Activated naive CD8-positive, alpha-beta T cell (primary cell): ENCODE results near the gene BCL11A.

Source experiments
- H3K27ac Mint-ChIP-seq: one replicate; pipeline ENCODE4 v1.8.0; 2021; ENCODE audit warnings: mixed read lengths
- H3K27me3 Mint-ChIP-seq: one replicate; pipeline ENCODE4 v1.8.0; 2021; ENCODE audit warnings: mixed read lengths
- H3K36me3 Mint-ChIP-seq: one replicate; pipeline ENCODE4 v1.8.0; 2021; ENCODE audit warnings: mixed read lengths
- H3K4me1 Mint-ChIP-seq: one replicate; pipeline ENCODE4 v1.8.0; 2021; ENCODE audit warnings: low read depth, mixed read lengths
- H3K4me3 Mint-ChIP-seq: one replicate; pipeline ENCODE4 v1.8.0; 2021; ENCODE audit warnings: mild to moderate bottlenecking, mixed read lengths
- H3K9me3 Mint-ChIP-seq: one replicate; pipeline ENCODE4 v1.8.0; 2021; ENCODE audit warnings: low read depth, mixed read lengths

Gene BCL11A

DNA sequence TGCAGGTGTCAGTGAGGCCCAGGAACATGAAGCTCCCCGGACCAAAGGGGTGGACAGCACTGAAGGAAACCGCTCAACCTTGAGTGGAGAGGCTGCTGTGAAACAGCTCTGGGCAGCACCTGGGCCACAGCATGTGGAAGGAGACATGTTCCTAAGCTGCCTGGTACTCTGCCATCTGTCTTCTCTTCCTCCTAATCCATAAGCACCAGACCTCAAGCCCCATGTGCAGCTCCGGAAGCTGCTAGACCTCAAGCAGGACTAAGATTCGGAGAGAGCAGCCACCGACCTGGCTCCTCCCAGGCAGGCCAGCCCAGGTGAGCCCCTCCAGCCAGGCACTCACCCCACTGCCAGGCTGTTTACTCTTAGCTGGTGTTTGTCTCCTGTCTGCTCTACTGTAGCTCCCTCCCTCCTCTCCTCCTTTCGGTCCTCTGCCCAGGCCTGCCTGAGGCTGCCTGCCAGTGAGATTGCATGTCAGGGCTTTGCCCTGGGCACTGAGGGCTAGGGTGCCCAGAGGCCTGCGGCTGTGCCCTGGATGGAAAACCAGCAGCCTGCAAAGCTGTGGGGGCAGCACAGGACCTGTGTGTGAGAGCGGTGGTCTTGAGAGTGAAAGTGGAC is 53.7 kb downstream of the BCL11A start:
- no peak overlapping the region for H3K27ac Mint-ChIP-seq
- H3K36me3 Mint-ChIP-seq: no peaks in the 10 kb centered on the region
- H3K27me3 Mint-ChIP-seq: no peaks in the 10 kb centered on the region
- no peak overlapping the region for H3K4me3 Mint-ChIP-seq
- no peaks in the 10 kb centered on the region for H3K9me3 Mint-ChIP-seq
- H3K4me1 Mint-ChIP-seq: no peaks in the 10 kb centered on the region

- no peaks in the 10 kb centered on the region for H3K4me1 Mint-ChIP-seq
- H3K36me3 Mint-ChIP-seq: no peaks in the 10 kb centered on the region
- no peaks in the 10 kb centered on the region for H3K9me3 Mint-ChIP-seq
- H3K4me3 Mint-ChIP-seq: no peak overlapping the region
- H3K27ac Mint-ChIP-seq: no peak overlapping the region
- no peaks in the 10 kb centered on the region for H3K27me3 Mint-ChIP-seq
Observed at GRCh38 chr2:60498816-60499429, 54.5 kb downstream of the BCL11A start.

GRCh38 chr2:60498127-60498815 is 55.2 kb downstream of the BCL11A start:
- Mint-ChIP-seq H3K9me3 (no peaks in the 10 kb centered on the region), H3K4me3 (no peak overlapping the region), H3K4me1 (no peaks in the 10 kb centered on the region), H3K27me3 (no peaks in the 10 kb centered on the region), H3K27ac (no peak overlapping the region), H3K36me3 (no peaks in the 10 kb centered on the region)

GRCh38 chr2:60497500-60497899 is 56.0 kb downstream of the BCL11A start:
- Mint-ChIP-seq H3K4me1 (no peaks in the 10 kb centered on the region), H3K27me3 (no peaks in the 10 kb centered on the region), H3K4me3 (no peak overlapping the region), H3K27ac (no peak overlapping the region), H3K36me3 (no peaks in the 10 kb centered on the region), H3K9me3 (no peaks in the 10 kb centered on the region)

- H3K4me1 Mint-ChIP-seq: no peaks in the 10 kb centered on the region
- no peaks in the 10 kb centered on the region for H3K9me3 Mint-ChIP-seq
- H3K27ac Mint-ChIP-seq: no peak overlapping the region
- H3K36me3 Mint-ChIP-seq: no peaks in the 10 kb centered on the region
- no peaks in the 10 kb centered on the region for H3K27me3 Mint-ChIP-seq
- no peak overlapping the region for H3K4me3 Mint-ChIP-seq
Observed at GRCh38 chr2:60496956-60497355, 56.5 kb downstream of the BCL11A start.

GRCh38 chr2:60496475-60496874 is 57.0 kb downstream of the BCL11A start:
- Mint-ChIP-seq H3K4me3 (no peak overlapping the region), H3K9me3 (no peaks in the 10 kb centered on the region), H3K36me3 (no peaks in the 10 kb centered on the region), H3K4me1 (no peaks in the 10 kb centered on the region), H3K27me3 (no peaks in the 10 kb centered on the region), H3K27ac (no peak overlapping the region)

DNA sequence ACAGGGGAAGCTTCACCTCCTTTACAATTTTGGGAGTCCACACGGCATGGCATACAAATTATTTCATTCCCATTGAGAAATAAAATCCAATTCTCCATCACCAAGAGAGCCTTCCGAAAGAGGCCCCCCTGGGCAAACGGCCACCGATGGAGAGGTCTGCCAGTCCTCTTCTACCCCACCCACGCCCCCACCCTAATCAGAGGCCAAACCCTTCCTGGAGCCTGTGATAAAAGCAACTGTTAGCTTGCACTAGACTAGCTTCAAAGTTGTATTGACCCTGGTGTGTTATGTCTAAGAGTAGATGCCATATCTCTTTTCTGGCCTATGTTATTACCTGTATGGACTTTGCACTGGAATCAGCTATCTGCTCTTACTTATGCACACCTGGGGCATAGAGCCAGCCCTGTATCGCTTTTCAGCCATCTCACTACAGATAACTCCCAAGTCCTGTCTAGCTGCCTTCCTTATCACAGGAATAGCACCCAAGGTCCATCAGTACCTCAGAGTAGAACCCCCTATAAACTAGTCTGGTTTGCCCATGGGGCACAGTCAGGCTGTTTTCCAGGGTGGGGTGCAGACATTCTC is 58.3 kb downstream of the BCL11A start:
- Mint-ChIP-seq H3K36me3 (no peaks in the 10 kb centered on the region), H3K27ac (no peak overlapping the region), H3K4me3 (no peak overlapping the region), H3K4me1 (no peaks in the 10 kb centered on the region), H3K27me3 (no peaks in the 10 kb centered on the region), H3K9me3 (no peaks in the 10 kb centered on the region)

DNA sequence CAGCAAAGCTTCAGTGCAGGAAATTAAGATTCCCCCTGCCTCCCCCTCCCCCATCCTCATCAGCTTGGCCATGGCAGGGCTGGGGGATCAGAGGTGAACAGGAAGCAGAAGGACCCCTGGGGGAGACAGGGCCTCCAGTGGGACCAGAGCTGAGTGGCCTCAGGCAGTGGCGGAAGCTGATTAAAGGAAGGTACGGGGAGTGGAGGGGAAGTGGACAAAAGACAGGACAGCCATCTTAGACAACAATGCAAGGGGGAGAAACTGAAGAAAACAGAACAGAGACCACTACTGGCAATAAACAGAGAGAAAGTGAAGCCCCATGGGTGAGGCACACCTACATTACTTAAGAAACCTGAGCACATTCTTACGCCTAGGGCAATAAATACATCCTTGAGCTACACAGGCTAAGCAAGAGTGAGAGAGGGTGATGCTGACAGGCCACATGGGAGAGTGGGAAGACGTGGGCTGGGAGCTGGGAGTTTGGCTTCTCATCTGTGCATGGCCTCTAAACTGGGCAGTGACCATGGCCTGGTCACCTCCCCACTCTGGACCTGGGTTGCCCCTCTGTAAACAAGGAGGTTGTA is 59.6 kb downstream of the BCL11A start:
- Mint-ChIP-seq H3K36me3 (no peaks in the 10 kb centered on the region), H3K4me1 (no peaks in the 10 kb centered on the region), H3K9me3 (no peaks in the 10 kb centered on the region), H3K4me3 (no peak overlapping the region), H3K27me3 (no peaks in the 10 kb centered on the region), H3K27ac (no peak overlapping the region)

GRCh38 chr2:60492548-60492947 is 60.9 kb downstream of the BCL11A start:
- no peak overlapping the region for H3K27ac Mint-ChIP-seq
- no peak overlapping the region for H3K4me3 Mint-ChIP-seq
- H3K36me3 Mint-ChIP-seq: no peaks in the 10 kb centered on the region
- H3K27me3 Mint-ChIP-seq: peaks cover 1% of the 10 kb centered on the region
- no peaks in the 10 kb centered on the region for H3K9me3 Mint-ChIP-seq
- no peaks in the 10 kb centered on the region for H3K4me1 Mint-ChIP-seq

- Mint-ChIP-seq H3K9me3 (no peaks in the 10 kb centered on the region), H3K36me3 (no peaks in the 10 kb centered on the region), H3K4me3 (no peak overlapping the region), H3K27ac (no peak overlapping the region), H3K27me3 (peaks cover 1% of the 10 kb centered on the region), H3K4me1 (no peaks in the 10 kb centered on the region)
Observed at GRCh38 chr2:60490848-60491247, 62.6 kb downstream of the BCL11A start.

DNA sequence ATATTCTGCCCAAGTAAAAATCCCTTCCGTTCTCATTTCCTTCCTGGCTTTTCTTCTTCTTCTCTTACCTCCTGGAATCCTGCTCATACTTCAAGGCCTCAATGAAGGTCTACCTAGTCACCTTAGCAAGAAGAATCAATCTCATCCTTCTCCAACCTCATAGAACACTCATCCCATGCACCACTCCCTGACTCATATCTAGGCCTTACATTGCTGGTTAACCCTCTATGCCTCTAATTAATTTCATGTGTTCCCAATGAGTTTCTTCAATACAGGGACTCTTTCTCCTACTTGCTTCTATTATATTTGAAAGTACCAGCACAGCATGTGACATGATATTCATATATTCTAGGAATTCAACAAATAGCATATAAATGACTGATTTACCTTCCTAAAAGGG is 63.0 kb downstream of the BCL11A start:
- Mint-ChIP-seq H3K4me3 (no peak overlapping the region), H3K9me3 (no peaks in the 10 kb centered on the region), H3K4me1 (no peaks in the 10 kb centered on the region), H3K27me3 (peaks cover 1% of the 10 kb centered on the region), H3K27ac (no peak overlapping the region), H3K36me3 (no peaks in the 10 kb centered on the region)

DNA sequence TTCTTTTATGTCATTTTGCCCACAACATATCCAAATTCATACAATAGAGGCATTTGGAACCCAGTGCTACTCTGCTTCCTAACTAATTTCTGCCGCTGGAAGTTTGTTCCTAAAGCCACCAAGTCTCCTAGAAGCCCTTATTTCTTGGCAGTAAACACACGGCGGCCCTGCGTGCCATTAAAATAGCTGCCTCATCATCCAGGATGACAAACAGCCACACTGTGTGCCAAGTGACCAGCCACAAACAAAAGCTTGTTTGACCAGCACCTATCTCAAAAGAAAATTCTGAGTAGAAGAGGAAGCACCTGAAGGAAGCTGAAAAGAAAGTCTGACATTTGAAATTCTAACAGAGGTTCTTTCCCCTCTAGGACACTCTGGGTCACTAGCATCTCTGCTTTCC is 64.2 kb downstream of the BCL11A start:
- Mint-ChIP-seq H3K9me3 (no peaks in the 10 kb centered on the region), H3K36me3 (no peaks in the 10 kb centered on the region), H3K27me3 (peaks cover 1% of the 10 kb centered on the region), H3K4me3 (no peak overlapping the region), H3K4me1 (no peaks in the 10 kb centered on the region), H3K27ac (no peak overlapping the region)

GRCh38 chr2:60488291-60488690 is 65.2 kb downstream of the BCL11A start:
- H3K36me3 Mint-ChIP-seq: no peaks in the 10 kb centered on the region
- peaks cover 2% of the 10 kb centered on the region for H3K4me1 Mint-ChIP-seq
- peaks cover 3% of the 10 kb centered on the region for H3K27me3 Mint-ChIP-seq
- H3K4me3 Mint-ChIP-seq: no peak overlapping the region
- H3K27ac Mint-ChIP-seq: no peak overlapping the region
- H3K9me3 Mint-ChIP-seq: no peaks in the 10 kb centered on the region

- Mint-ChIP-seq H3K9me3 (no peaks in the 10 kb centered on the region), H3K4me1 (peaks cover 2% of the 10 kb centered on the region), H3K36me3 (no peaks in the 10 kb centered on the region), H3K4me3 (no peak overlapping the region), H3K27ac (no peak overlapping the region), H3K27me3 (peaks cover 3% of the 10 kb centered on the region)
Observed at GRCh38 chr2:60487174-60487573, 66.3 kb downstream of the BCL11A start.

DNA sequence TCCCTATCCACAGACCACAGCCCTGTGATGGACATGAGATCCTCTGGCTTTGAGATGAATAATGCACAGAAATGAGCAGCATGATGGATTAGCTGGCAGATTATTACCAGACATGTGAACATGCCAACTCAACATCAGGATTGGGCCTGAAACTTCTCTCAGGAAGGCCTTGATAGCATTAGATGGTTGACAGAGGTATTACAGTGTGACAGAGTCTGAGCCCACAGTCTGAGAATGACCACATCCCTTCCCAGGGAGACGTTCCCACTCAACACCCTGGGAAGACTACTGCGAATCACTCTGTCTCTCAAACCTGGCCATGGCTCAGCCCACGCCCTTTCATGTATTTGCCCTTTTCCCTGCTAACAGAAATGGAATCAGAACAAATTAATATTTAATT is 66.9 kb downstream of the BCL11A start:
- H3K27ac Mint-ChIP-seq: no peak overlapping the region
- peaks cover 2% of the 10 kb centered on the region for H3K4me1 Mint-ChIP-seq
- H3K27me3 Mint-ChIP-seq: peaks cover 6% of the 10 kb centered on the region
- no peaks in the 10 kb centered on the region for H3K36me3 Mint-ChIP-seq
- H3K4me3 Mint-ChIP-seq: no peak overlapping the region
- H3K9me3 Mint-ChIP-seq: no peaks in the 10 kb centered on the region
